ENCODE measurements around the gene CNTN4.

The CNTN4 gene

GRCh38 chr3:2441558-2441957 lies 342.9 kb downstream of the CNTN4 start:
- no peaks in the 10 kb centered on the region for H3K27me3 ChIP-seq (ENCODE audit: insufficient read depth, poor library complexity, severe bottlenecking)
- no peak overlapping the region for H3K4me3 ChIP-seq (replicated peaks; ENCODE audit: insufficient read depth, low read length)
- DNase-seq (ENCODE audit: low read depth in 1 of 2, low spot score in 1 of 2): no peak
- H3K27ac ChIP-seq (replicated peaks): no peak overlapping the region
- TF ChIP-seq POLR2AphosphoS5 (IDR thresholded peaks at IDR 0.05; ENCODE audit: low read depth): no peak
- no peak for TF ChIP-seq REST (IDR thresholded peaks at IDR 0.05; ENCODE audit: insufficient replicate concordance, low read depth)
- TF ChIP-seq GABPA (IDR thresholded peaks at IDR 0.05; ENCODE audit: low read depth): no peak
- TF ChIP-seq, protein P1, sequence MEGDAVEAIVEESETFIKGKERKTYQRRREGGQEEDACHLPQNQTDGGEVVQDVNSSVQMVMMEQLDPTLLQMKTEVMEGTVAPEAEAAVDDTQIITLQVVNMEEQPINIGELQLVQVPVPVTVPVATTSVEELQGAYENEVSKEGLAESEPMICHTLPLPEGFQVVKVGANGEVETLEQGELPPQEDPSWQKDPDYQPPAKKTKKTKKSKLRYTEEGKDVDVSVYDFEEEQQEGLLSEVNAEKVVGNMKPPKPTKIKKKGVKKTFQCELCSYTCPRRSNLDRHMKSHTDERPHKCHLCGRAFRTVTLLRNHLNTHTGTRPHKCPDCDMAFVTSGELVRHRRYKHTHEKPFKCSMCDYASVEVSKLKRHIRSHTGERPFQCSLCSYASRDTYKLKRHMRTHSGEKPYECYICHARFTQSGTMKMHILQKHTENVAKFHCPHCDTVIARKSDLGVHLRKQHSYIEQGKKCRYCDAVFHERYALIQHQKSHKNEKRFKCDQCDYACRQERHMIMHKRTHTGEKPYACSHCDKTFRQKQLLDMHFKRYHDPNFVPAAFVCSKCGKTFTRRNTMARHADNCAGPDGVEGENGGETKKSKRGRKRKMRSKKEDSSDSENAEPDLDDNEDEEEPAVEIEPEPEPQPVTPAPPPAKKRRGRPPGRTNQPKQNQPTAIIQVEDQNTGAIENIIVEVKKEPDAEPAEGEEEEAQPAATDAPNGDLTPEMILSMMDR (IDR thresholded peaks at IDR 0.05; ENCODE audit: insufficient read depth, low read length): no peak
- TF ChIP-seq SPI1 (IDR thresholded peaks at IDR 0.05; ENCODE audit: borderline replicate concordance, low read depth): no peak

- TF ChIP-seq POLR2AphosphoS5 (IDR thresholded peaks at IDR 0.05; ENCODE audit: low read depth): no peak
- no peak for TF ChIP-seq SPI1 (IDR thresholded peaks at IDR 0.05; ENCODE audit: borderline replicate concordance, low read depth)
- TF ChIP-seq GABPA (IDR thresholded peaks at IDR 0.05; ENCODE audit: low read depth): no peak
- TF ChIP-seq REST (IDR thresholded peaks at IDR 0.05; ENCODE audit: insufficient replicate concordance, low read depth): no peak
- TF ChIP-seq, protein P1 (IDR thresholded peaks at IDR 0.05; ENCODE audit: insufficient read depth, low read length): no peak
- DNase-seq (ENCODE audit: low read depth in 1 of 2, low spot score in 1 of 2): no peak
- H3K27ac ChIP-seq (replicated peaks): no peak overlapping the region
- no peaks in the 10 kb centered on the region for H3K27me3 ChIP-seq (ENCODE audit: insufficient read depth, poor library complexity, severe bottlenecking)
- no peak overlapping the region for H3K4me3 ChIP-seq (replicated peaks; ENCODE audit: insufficient read depth, low read length)
Observed at GRCh38 chr3:2446146-2446545, 347.5 kb downstream of the CNTN4 start.

DNA sequence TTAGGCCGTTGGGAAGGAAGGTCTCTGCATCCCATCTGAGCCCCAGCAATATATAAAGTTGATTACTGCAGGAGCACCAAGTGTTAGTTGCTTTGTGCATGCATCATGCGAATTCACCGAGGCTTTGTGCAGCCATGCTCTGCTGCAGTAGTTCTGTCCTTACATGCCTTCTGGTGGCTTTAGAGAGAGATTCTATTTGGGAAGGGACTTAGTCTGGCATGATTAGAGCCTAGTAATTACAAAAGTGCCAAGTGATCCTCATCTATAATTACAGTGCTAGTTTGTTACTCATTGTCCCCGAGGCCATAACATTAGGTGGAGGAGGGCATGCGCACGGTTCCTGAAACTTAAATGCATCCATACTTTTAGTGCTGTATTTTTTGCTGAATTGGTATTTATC lies 353.6 kb downstream of the CNTN4 start:
- H3K4me3 ChIP-seq (replicated peaks; ENCODE audit: insufficient read depth, low read length): no peak overlapping the region
- no peak for TF ChIP-seq GABPA (IDR thresholded peaks at IDR 0.05; ENCODE audit: low read depth)
- no peak for TF ChIP-seq SPI1 (IDR thresholded peaks at IDR 0.05; ENCODE audit: borderline replicate concordance, low read depth)
- no peak for TF ChIP-seq REST (IDR thresholded peaks at IDR 0.05; ENCODE audit: insufficient replicate concordance, low read depth)
- TF ChIP-seq, protein P1 (IDR thresholded peaks at IDR 0.05; ENCODE audit: insufficient read depth, low read length): no peak
- TF ChIP-seq POLR2AphosphoS5 (IDR thresholded peaks at IDR 0.05; ENCODE audit: low read depth): no peak
- no peak overlapping the region for H3K27ac ChIP-seq (replicated peaks)
- no peak for DNase-seq (ENCODE audit: low read depth in 1 of 2, low spot score in 1 of 2)
- no peaks in the 10 kb centered on the region for H3K27me3 ChIP-seq (ENCODE audit: insufficient read depth, poor library complexity, severe bottlenecking)
